Measurements from ENCODE around the gene HTR1D. TPM values are rescaled to one million over a fixed set of nuclear protein-coding genes. Genes with fewer than 3 reads are reported as not detected.

Gene HTR1D
- total RNA-seq, 4 donors from 2014 or later: not detected

DNA sequence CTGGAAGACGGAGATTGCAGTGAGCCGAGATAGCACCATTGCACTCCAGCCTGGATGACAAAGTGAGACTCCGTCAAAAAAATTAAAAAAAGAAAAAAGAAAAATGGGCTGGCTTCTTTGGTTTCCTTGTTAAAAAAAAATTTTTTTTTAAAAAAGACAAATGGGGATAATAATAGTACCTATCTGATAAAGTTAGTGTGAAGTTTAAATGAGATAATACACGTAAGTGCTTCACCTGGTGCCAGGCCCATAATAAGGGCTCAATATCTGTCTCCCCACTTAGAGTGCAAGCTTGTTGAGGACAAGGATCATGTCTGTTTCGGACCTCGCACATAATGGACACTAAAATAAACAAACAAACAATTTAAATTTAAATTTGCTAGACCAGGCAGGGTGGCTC is 30.0 kb upstream of the HTR1D start:
- TF ChIP-seq, protein P1, sequence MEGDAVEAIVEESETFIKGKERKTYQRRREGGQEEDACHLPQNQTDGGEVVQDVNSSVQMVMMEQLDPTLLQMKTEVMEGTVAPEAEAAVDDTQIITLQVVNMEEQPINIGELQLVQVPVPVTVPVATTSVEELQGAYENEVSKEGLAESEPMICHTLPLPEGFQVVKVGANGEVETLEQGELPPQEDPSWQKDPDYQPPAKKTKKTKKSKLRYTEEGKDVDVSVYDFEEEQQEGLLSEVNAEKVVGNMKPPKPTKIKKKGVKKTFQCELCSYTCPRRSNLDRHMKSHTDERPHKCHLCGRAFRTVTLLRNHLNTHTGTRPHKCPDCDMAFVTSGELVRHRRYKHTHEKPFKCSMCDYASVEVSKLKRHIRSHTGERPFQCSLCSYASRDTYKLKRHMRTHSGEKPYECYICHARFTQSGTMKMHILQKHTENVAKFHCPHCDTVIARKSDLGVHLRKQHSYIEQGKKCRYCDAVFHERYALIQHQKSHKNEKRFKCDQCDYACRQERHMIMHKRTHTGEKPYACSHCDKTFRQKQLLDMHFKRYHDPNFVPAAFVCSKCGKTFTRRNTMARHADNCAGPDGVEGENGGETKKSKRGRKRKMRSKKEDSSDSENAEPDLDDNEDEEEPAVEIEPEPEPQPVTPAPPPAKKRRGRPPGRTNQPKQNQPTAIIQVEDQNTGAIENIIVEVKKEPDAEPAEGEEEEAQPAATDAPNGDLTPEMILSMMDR (IDR thresholded peaks at IDR 0.05): no peak
- no peak for ATAC-seq (ENCODE audit: low FRiP score)
- DNase-seq (ENCODE audit: low spot score): no peak

DNA sequence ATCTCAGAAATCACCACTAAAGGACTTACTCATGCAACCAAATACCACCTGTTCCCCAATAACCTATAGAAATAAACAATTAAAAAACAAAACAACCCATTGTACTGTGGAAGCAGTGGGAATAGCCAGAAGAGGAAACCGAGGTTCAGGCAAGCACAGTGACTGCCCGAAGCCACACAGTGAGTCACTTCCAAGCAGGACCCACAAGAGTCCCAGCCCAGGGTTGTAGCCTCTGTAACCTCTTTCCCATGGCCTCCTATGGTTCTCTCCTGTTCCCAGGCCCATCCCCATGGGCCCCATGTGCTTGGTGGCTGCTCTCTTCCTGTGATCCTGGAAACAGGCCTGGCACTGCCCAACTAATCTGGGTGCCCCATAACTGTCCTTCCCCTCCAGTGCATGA is 29.0 kb upstream of the HTR1D start:
- ATAC-seq (ENCODE audit: low FRiP score): no peak
- DNase-seq (ENCODE audit: low spot score): no peak
- TF ChIP-seq, protein P1 (IDR thresholded peaks at IDR 0.05): no peak

DNA sequence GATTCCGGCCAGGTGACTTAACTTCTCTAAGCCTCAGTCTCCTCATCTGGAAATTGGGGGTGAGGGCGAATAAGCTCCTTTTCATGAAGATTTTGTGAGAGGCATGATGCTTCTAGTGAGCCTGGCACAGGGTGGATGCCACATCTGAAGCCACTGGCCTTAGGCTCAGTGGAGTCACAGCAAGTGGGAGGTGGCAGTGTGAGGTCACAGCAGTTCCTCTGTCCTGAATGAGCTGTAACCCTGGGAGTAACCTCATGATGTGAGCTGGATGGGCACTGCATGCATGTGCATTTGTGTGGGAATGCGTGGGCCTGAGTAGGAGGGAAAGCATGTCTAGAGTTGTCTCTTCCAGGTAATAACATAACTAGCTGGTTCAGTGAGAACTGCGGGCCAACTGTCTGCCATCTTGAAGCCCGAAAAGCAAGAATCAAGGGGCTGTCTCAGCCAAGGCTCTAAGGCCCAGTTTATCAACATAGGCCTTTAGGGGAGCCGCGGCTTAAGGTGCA is 27.0 kb upstream of the HTR1D start:
- TF ChIP-seq, protein P1 (IDR thresholded peaks at IDR 0.05): no peak
- ATAC-seq (ENCODE audit: low FRiP score): no peak

DNA sequence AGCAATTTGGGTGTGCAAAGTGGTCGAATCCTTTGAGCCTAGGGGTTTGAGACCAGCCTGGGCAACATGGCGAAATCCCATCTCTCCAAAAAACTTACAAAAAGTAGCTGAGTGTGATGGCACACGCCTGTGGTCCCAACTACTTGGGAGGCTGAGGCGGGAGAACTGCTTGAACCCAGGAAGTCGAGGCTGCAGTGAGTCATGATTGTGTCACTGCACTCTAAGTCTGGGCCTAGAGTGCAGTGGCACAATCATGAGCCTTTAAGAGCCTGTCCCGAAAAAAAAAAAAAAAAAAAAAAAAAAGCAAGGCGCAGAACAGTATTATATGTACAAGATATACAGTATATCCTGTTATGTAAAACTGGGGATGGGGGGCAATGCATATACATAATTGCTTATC is 25.1 kb upstream of the HTR1D start:
- TF ChIP-seq, protein P1 (IDR thresholded peaks at IDR 0.05): no peak
- DNase-seq (ENCODE audit: low spot score): no peak
- no peak for ATAC-seq (ENCODE audit: low FRiP score)

More for the DNA sequence above, 27.0 kb upstream of the HTR1D start:
- DNase-seq (ENCODE audit: low spot score): no peak

DNA sequence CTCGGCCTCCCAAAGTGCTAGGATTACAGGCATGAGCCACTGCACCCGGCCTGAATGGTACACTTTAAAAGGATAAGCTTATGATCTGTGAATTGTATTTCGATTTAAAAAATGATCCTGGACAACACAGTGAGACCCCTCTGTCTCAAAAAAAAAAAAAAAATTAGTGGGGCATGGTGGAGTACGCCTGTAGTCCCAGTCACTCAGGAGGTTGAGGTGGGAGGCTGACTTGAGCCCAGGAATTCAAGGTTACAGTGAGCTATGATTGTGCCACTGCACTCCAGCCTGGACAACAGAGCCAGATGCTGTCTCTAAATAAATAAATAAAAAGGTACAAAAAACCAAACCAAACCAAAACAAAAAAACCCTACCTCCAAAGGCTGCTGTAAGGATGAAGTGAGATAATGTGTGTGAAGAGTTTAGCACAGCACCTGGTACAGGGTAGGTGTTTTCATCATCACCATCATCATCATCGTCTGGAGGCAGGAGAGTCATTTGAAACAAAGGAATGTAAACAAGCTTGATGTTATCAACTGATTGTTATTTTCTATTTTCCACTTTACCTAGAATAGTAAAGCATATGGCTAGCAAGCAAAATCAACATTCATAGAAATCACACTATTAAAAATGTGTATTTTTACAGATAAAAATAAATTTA is 22.5 kb upstream of the HTR1D start:
- ATAC-seq (ENCODE audit: low FRiP score): no peak
- TF ChIP-seq, protein P1 (IDR thresholded peaks at IDR 0.05): no peak
- no peak for DNase-seq (ENCODE audit: low spot score)

DNA sequence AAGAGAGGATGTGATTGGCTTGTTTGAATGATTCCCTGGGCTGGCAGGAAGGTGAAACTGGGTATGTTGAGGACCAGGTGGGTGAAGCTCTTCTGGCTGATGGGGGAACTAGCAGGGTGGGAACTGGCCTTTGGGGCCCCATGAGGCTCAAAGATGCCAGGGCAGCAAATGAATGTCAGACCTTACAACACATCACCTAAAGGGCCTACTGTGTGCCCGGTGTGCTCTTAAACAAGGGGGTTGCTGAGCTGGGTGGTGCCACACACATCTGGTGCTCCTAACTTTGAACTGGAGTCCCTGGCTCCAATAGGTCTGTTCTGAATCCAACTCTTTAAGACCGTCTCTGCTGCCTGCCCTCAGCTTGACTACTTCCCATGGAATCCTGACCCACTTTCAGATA is 21.3 kb upstream of the HTR1D start:
- no peak for DNase-seq (ENCODE audit: low spot score)
- TF ChIP-seq, protein P1 (IDR thresholded peaks at IDR 0.05): no peak

DNA sequence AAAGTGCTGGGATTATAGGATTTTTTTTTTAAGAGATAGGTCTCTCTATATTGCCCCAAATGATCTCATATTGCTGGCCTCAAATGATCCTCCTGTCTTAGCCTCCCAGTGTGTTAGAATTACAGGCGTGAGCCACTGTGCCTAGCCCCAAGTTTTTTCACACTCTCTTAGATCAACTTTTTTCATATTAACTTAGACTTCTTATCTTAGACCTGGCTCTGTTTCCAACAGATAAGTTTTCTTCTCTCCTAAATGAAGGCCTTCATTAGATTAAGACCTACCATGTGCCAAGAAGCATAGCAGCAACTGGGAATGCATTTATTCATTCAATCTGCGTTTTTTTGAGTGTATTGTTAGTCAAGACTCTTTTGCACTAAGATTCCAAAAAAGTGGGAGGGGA is 20.2 kb upstream of the HTR1D start:
- TF ChIP-seq, protein P1 (IDR thresholded peaks at IDR 0.05): no peak
- DNase-seq (ENCODE audit: low spot score) (no peak), ATAC-seq (ENCODE audit: low FRiP score) (no peak)

More for the DNA sequence above, 21.3 kb upstream of the HTR1D start:
- no peak for ATAC-seq (ENCODE audit: low FRiP score)

Data from omental fat pad (tissue), 4 donors.